C1 segment of cervical spinal cord (tissue), 14 donors: ENCODE results near the gene DOK4.
A peak's percentile ranks its signal among the peaks of the same experiment; 100 is the strongest.
"Not testable (repeated sequence)": the region's sequence is repeated elsewhere in the genome, so short reads cannot be mapped to it uniquely, and the experiment has no call there.

ENCODE experiments used
- DNase-seq, 14 donors: peaks; one replicate each; lab custom pipeline; 2025; lab: John Stamatoyannopoulos, UW

DOK4 gene

DNA sequence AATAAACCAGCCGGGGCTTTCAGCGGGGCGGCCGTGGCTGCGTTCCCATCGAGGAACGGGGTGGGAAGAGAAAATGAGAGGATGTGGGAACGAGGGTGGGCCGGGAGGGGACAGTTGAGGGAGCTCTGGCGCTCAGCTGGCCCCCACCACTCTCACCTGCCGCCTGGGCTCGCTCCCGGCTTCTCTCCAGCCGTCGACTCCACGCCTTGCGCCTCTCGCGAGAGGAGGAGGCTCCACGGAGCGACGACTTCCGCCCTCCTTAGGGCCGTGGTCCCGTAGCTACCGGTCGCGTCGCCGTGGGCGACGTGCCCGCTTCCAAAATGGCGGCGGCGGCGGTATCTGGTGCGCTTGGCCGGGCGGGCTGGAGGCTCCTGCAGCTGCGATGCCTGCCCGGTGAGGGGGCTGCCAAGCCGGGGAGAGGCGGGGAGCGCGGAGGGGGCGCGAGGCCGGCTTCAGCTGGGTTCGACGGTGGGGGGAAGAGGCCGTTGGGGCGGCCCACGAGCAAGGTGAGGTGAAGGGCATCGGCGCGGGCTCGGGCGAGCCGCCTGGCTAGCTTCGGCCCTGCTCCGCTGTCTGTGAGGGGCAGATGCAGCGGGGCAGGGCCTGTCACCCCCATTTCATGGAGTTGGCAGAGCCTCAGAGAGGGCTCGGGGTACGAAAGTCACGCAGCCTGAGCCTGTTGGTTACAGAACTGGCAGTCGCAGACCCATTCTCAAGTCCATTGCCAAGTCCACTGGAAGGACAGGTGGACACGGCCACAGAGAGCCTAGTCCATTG lies 38.9 kb downstream of the DOK4 start, which contains the start of the genes CIAPIN1 and COQ9:
Gene CIAPIN1 (minus strand): TSS at position 200 of the 777 bp plus-strand sequence. CDS start 6,457 bp downstream, outside the sequence.
Gene COQ9 (plus strand): TSS at position 294 of the 777 bp plus-strand sequence. CDS start 27 bp downstream, at position 321.
- DNase-seq: peak; percentile 20 to 87 (median 82)

- peak in 4 of 14 donors; percentile 45 to 64 (median 52) for DNase-seq
Observed at GRCh38 chr16:57446531-57447185, 39.6 kb downstream of the DOK4 start.

DNA sequence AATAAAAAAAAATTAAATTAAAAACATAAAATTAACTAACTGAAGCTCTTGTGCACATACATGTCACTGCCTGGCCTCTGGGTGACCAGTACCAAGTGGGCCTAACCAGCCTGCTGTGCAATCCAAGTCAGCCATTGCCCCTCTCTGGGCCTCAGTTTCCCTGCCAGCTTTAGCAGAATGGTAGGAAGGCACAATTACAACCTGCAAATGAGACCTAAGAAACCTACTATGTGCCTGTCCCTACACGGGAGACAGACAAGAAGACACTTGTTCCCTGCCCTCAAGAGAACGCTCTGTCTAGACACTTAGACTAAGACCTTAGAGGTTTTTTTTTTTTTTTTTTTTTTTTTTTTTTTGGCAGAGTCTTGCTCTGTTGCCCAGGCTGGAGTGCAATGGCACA lies 40.8 kb downstream of the DOK4 start:
- DNase-seq: no peak

DNA sequence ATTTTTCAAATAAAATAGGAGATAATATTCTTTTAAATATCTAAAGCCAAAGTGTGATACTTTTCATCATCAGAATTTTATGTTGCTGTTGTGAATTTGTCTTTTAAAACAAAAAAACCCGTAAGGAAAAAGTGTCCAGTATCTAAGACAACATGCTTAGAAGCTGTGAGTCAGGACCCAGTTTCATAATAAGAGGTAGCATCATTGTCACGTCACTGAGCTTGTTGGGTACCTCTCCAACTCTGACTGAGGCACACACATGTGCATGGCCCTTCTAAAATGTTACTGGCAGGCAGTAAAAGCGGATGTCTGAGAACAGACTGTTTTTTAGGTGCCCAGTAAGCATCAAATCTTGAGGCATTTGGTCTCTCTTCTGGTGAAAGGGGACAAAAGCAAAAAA lies 41.6 kb downstream of the DOK4 start:
- no peak for DNase-seq

GRCh38 chr16:57440551-57440950 lies 45.7 kb downstream of the DOK4 start:
- DNase-seq: not testable (repeated sequence)

- not testable (repeated sequence) for DNase-seq
Observed at GRCh38 chr16:57439947-57440346, 46.3 kb downstream of the DOK4 start.

DNA sequence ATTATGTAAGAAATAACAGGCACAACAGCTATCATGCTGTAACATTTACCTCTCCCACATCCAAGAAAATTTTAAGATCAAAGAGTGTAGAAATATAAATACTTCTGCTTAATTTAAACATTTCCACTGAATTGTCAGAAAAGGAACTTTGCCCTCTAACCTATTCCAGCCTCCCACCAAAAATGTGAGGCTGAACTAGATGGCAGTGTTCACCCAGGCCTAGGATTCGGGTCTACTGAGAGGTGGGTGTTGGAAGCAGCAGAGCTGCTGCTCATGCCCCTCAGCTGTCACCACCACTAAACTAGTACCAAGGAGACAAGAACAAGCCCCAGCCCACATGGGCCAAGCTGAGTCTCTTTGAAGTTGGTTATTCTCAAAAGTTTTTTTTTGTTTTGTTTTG lies 50.5 kb downstream of the DOK4 start:
- DNase-seq: no peak

- DNase-seq: no peak
Observed at GRCh38 chr16:57434003-57434402, 52.3 kb downstream of the DOK4 start.

DNA sequence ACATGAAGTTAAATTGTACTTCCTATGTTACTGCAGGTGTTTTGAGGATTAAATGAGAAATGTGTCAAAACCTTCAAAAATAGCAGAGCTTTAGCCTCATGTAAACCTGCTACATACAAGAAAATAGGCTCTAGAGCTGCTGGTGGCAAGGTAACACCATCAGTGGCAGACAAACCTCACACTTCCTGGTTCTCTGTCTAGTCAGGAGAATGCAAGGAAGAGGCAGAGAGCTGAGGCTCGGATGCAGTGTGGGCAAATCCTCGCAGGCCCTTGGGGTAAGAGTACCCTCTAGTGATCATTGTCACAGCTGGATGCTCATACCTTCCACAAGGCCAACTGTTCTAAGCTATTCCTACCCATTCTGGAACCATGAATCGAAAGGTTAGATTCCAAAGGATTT lies 53.3 kb downstream of the DOK4 start:
- no peak for DNase-seq

GRCh38 chr16:57432505-57432904 lies 53.8 kb downstream of the DOK4 start:
- no peak for DNase-seq

- no peak for DNase-seq
Observed at GRCh38 chr16:57430955-57431354, 55.3 kb downstream of the DOK4 start.

- DNase-seq: no peak
Observed at GRCh38 chr16:57427824-57428223, 58.5 kb downstream of the DOK4 start.

GRCh38 chr16:57427307-57427706 lies 59.0 kb downstream of the DOK4 start:
- no peak for DNase-seq

DNA sequence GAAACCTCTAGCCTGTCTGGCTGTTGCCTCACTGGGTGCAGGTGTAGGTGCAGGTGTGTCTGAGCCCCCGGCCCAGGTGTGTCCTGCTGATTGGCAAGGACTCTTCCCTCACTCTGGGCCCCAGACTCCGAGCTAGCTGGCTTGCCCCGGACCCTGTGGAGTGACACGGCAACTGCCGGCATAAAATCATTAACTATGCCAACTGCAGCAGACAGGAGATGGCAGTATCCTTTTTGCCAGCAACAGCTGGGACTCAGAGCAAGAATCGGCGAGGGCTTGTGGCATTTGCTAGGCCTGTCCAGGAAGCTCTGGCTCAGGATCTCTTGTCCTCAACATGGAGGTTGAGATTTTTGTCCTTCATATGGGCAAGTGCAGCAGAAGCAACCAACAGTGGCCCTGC lies 59.9 kb downstream of the DOK4 start:
- no peak for DNase-seq

DNA sequence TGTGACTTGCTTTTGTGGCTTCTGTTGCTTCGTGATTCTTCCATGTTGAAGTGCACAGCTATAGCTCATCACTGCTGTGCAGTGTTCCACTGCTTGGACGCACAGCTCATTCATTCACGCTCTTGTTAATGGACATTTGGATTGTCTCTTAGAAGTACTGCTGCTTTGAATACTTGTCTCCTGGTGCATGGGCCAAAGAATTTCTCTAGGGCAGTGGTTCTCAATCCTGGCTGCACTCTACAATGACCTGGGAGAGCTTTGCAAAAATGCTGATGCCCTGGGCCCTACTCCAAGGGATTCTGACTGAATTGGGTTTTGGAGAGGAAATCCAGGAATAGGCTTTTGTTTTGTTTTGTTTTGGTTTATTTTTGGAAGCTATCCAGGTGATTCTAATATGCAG lies 61.7 kb downstream of the DOK4 start:
- peak in 1 of 14 donors; percentile 28 for DNase-seq

DNA sequence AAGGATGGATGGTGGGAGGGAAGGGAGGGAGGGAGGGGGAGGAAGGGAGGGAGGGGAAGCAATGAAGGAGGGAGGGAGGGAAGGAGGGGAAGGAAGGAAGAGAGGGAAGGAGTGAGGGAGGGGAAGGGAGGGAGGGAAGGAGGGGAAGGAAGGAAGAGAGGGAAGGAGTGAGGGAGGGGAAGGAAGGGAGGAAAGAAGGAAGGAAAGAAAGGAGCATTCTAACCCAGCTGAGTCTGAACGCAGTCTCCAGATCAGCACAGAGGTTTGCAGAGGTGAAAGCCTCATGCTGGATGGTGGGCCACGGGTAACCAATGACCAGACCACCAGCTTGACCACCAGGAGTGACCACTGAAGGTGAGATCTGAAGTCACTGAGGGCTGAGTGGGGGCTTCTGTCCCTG lies 63.1 kb downstream of the DOK4 start:
- no peak for DNase-seq

- no peak for DNase-seq
Observed at GRCh38 chr16:57422026-57422944, 64.0 kb downstream of the DOK4 start.
